UCSD-AML1 (cell line): Measurements from ENCODE around the gene BANK1.

Experiments used
- DNase-seq: peaks from one replicate; lab custom pipeline; 2025; ENCODE audit not compliant: unreplicated experiment; lab: John Stamatoyannopoulos, UW

Gene BANK1

GRCh38 chr4:102022343-102022742, 231.8 kb downstream of the BANK1 start:
- no peak for DNase-seq

GRCh38 chr4:102027961-102028360, 237.4 kb downstream of the BANK1 start:
- DNase-seq, result no peak

- no peak for DNase-seq
Observed at GRCh38 chr4:102031406-102031805, 240.9 kb downstream of the BANK1 start.

GRCh38 chr4:102036016-102036415, 245.5 kb downstream of the BANK1 start:
- no peak for DNase-seq

GRCh38 chr4:102036619-102037376, 246.3 kb downstream of the BANK1 start:
- no peak for DNase-seq

- no peak for DNase-seq
Observed at GRCh38 chr4:102037566-102037965, 247.0 kb downstream of the BANK1 start.

- DNase-seq, result no peak
Observed at GRCh38 chr4:102042871-102043802, 252.6 kb downstream of the BANK1 start.

- no peak for DNase-seq
Observed at GRCh38 chr4:102047616-102048015, 257.1 kb downstream of the BANK1 start.

- DNase-seq, result no peak
Observed at GRCh38 chr4:102055805-102056204, 265.3 kb downstream of the BANK1 start.

GRCh38 chr4:102057122-102057521, 266.6 kb downstream of the BANK1 start:
- no peak for DNase-seq

GRCh38 chr4:102061133-102061532, 270.6 kb downstream of the BANK1 start:
- no peak for DNase-seq

- no peak for DNase-seq
Observed at GRCh38 chr4:102064747-102065442, 274.4 kb downstream of the BANK1 start.

GRCh38 chr4:102076622-102077021, 286.1 kb downstream of the BANK1 start:
- DNase-seq, result no peak

GRCh38 chr4:102080184-102080583, 289.7 kb downstream of the BANK1 start:
- no peak for DNase-seq

GRCh38 chr4:102089850-102090621, 299.5 kb downstream of the BANK1 start:
- DNase-seq, result no peak

GRCh38 chr4:102091656-102092055, 301.1 kb downstream of the BANK1 start:
- no peak for DNase-seq

- DNase-seq, result no peak
Observed at GRCh38 chr4:102094481-102094880, 304.0 kb downstream of the BANK1 start.

- DNase-seq, result no peak
Observed at GRCh38 chr4:102103368-102103767, 312.8 kb downstream of the BANK1 start.

- no peak for DNase-seq
Observed at GRCh38 chr4:102104278-102104677, 313.7 kb downstream of the BANK1 start.

- DNase-seq, result no peak
Observed at GRCh38 chr4:102105983-102106382, 315.5 kb downstream of the BANK1 start.
